ENCODE results near the gene IL18RAP. TPM values are rescaled to one million over a fixed set of nuclear protein-coding genes. Genes with fewer than 3 reads are reported as not detected.

IL18RAP gene
- total and polyA plus RNA-seq, 7 donors = 0.04 to 0.45 (median 0.12) TPM

DNA sequence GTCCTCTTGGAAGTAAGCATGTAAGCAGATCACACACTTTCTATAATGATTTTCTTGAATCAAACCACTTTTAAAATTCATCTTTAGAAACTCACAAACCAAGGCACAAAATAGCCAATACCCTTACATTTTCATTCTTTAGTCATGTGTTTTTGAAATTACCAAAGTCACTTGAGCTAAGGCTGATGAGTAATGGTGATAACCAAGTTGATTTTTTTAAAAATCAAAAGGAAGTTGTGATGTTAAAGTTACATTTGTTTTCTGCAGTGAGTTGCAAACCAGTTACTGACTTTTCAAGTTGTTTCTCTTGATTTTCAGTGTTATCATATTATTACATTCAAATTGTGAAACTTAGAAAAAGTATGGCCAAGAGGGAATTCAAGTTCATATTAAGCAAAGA is 21.5 kb upstream of the IL18RAP start:
- no peaks in the 10 kb centered on the region for H3K4me1 ChIP-seq
- H3K27ac ChIP-seq = no peak overlapping the region
- intact Hi-C loops (cut with DNase I) = no loop called here
- H3K27me3 ChIP-seq (ENCODE audit: insufficient read depth in 3 of 3, low read length in 2 of 3) = no peaks in the 10 kb centered on the region
- no peak for ATAC-seq
- no peaks in the 10 kb centered on the region for H3K9me3 ChIP-seq
- DNase-seq = no peak
- H3K4me3 ChIP-seq = no peak overlapping the region
- TF ChIP-seq CTCF (IDR thresholded peaks at IDR 0.05) = no peak
- H3K36me3 ChIP-seq (ENCODE audit: insufficient read depth in 1 of 2, low read depth in 1 of 2) = no peaks in the 10 kb centered on the region

GRCh38 chr2:102401865-102402264 is 21.1 kb upstream of the IL18RAP start:
- Histone ChIP-seq H3K4me3 (no peak overlapping the region), H3K4me1 (no peaks in the 10 kb centered on the region), H3K27ac (no peak overlapping the region), H3K27me3 (ENCODE audit: insufficient read depth in 3 of 3, low read length in 2 of 3) (no peaks in the 10 kb centered on the region), H3K9me3 (no peaks in the 10 kb centered on the region), H3K36me3 (ENCODE audit: insufficient read depth in 1 of 2, low read depth in 1 of 2) (no peaks in the 10 kb centered on the region)
- intact Hi-C loops (cut with DNase I) = no loop called here
- WGBS, 3 donors = 83 to 92% (median 91%) methylated on average over 2 of the region's 2 CpGs
- no peak for TF ChIP-seq CTCF (IDR thresholded peaks at IDR 0.05)
- no peak for ATAC-seq
- no peak for DNase-seq

DNA sequence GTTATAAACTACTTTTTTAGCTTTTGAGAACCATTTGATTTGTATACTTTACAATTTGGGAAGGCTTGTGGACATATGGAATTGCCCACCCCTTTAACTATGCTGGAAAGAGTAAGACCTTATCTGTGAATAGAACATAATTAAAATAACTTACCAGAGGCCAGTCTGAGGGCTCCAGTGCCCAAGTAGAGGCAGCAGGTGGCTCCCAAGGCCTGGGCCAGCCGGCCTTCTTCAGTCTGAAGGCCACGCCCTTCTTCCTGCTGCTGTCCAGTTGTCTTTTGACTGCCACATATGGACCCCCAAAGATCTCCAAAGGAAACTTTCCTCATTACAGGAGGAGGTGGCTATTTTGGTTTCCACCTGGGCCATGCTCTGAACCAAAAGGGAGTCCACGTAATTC is 12.0 kb upstream of the IL18RAP start:
- no peak overlapping the region for H3K4me3 ChIP-seq
- WGBS, 3 donors = 81 to 92% (median 84%) methylated on average over 3 of the region's 3 CpGs
- no peak for TF ChIP-seq CTCF (IDR thresholded peaks at IDR 0.05)
- H3K27ac ChIP-seq = no peak overlapping the region
- H3K4me1 ChIP-seq = no peaks in the 10 kb centered on the region
- ATAC-seq (no peak), DNase-seq (no peak)
- intact Hi-C loops (cut with DNase I) = no loop called here
- no peaks in the 10 kb centered on the region for H3K27me3 ChIP-seq (ENCODE audit: insufficient read depth in 3 of 3, low read length in 2 of 3)
- H3K36me3 ChIP-seq (ENCODE audit: insufficient read depth in 1 of 2, low read depth in 1 of 2) = no peaks in the 10 kb centered on the region
- no peaks in the 10 kb centered on the region for H3K9me3 ChIP-seq

- no peak overlapping the region for H3K27ac ChIP-seq
- H3K27me3 ChIP-seq (ENCODE audit: insufficient read depth in 3 of 3, low read length in 2 of 3) = no peaks in the 10 kb centered on the region
- 80 to 84% (median 81%) methylated on average over 3 of the region's 3 CpGs for WGBS, 3 donors
- H3K9me3 ChIP-seq = no peaks in the 10 kb centered on the region
- TF ChIP-seq CTCF (IDR thresholded peaks at IDR 0.05) = no peak
- DNase-seq (no peak), ATAC-seq (no peak)
- no peaks in the 10 kb centered on the region for H3K4me1 ChIP-seq
- H3K36me3 ChIP-seq (ENCODE audit: insufficient read depth in 1 of 2, low read depth in 1 of 2) = no peaks in the 10 kb centered on the region
- intact Hi-C loops (cut with DNase I) = no loop called here
- no peak overlapping the region for H3K4me3 ChIP-seq
Observed at GRCh38 chr2:102412199-102412598, 10.8 kb upstream of the IL18RAP start.

GRCh38 chr2:102417946-102418345 is 5.0 kb upstream of the IL18RAP start:
- 86 to 89% (median 89%) methylated on average over 1 of the region's 1 CpG for WGBS, 3 donors

More at GRCh38 chr2:102417946-102418345, 5.0 kb upstream of the IL18RAP start:
- no peak for DNase-seq
- Histone ChIP-seq H3K27me3 (ENCODE audit: insufficient read depth in 3 of 3, low read length in 2 of 3) (peaks cover 0 to 5% (median 2%) of the 10 kb centered on the region in 3 donors), H3K36me3 (ENCODE audit: insufficient read depth in 1 of 2, low read depth in 1 of 2) (no peaks in the 10 kb centered on the region), H3K9me3 (no peaks in the 10 kb centered on the region), H3K4me3 (no peak overlapping the region), H3K27ac (no peak overlapping the region), H3K4me1 (no peaks in the 10 kb centered on the region)
- no peak for TF ChIP-seq CTCF (IDR thresholded peaks at IDR 0.05)
- ATAC-seq = no peak
- intact Hi-C loops (cut with DNase I) = no loop called here

All from psoas muscle (tissue), 8 donors.